H1 (cell line): ENCODE measurements around the gene SPARCL1. TPM values are rescaled to one million over a fixed set of nuclear protein-coding genes. Genes with fewer than 3 reads are reported as not detected.

Source experiments
- CTCF ChIA-PET: fragments of 300-600 bp; sonication (Branson Sonifier 250); formaldehyde crosslinking; loops from one replicate; lab custom pipeline; 2021; ENCODE audit not compliant: partially characterized antibody; lab: Charles Lee
- POLR2A ChIA-PET: fragments of 300-600 bp; sonication (Branson Sonifier 250); formaldehyde crosslinking; loops from one replicate; lab custom pipeline; 2021; ENCODE audit warnings: inconsistent platforms; ENCODE audit not compliant: partially characterized antibody; lab: Charles Lee
- DNase-seq, 2 experiments: peaks; one replicate each; pipeline versions ENCODE4 v3.0.0 to v3.0.0-alpha.2; 2010 to 2022; ENCODE audit warnings: low spot score in 2 of 2, low read depth in 1 of 2, mixed read lengths in 1 of 2
- FAIRE-seq: peaks from 2 replicates; lab custom pipeline; 2011; peaks lifted over from hg19 to GRCh38; lab: Jason Lieb, UNC
- H2AFZ ChIP-seq: 2 replicates; pipeline ENCODE4 v1.8.1; 2012; ENCODE audit warnings: low read length, inconsistent platforms
- H2AK5ac ChIP-seq: 2 replicates; pipeline ENCODE4 v1.6.1; 2013; ENCODE audit warnings: low read depth, low read length
- H2BK120ac ChIP-seq: replicated peaks from 2 replicates; pipeline ENCODE3; 2013; ENCODE audit warnings: low read depth, low read length, inconsistent platforms
- H2BK12ac ChIP-seq: 2 replicates; pipeline ENCODE4 v1.6.1; 2013; ENCODE audit warnings: low read depth, low read length
- H2BK15ac ChIP-seq: 2 replicates; pipeline ENCODE4 v1.6.1; 2013; ENCODE audit warnings: low read length
- H2BK20ac ChIP-seq: 2 replicates; pipeline ENCODE4 v1.6.1; 2013; ENCODE audit warnings: low read length
- H2BK5ac ChIP-seq: 2 replicates; pipeline ENCODE4 v1.6.1; 2013; ENCODE audit warnings: low read depth, low read length
- H3K14ac ChIP-seq: 2 replicates; pipeline ENCODE4 v1.6.1; 2013; ENCODE audit warnings: inconsistent platforms; ENCODE audit not compliant: insufficient read length
- H3K18ac ChIP-seq: 2 replicates; pipeline ENCODE4 v1.6.1; 2013; ENCODE audit warnings: low read length; ENCODE audit errors: extremely low read depth
- H3K23ac ChIP-seq: 2 replicates; pipeline ENCODE4 v1.6.1; 2013; ENCODE audit warnings: inconsistent platforms; ENCODE audit not compliant: insufficient read length
- H3K23me2 ChIP-seq: 2 replicates; pipeline ENCODE4 v1.6.1; 2013; ENCODE audit warnings: low read depth, low read length
- H3K27ac ChIP-seq: 2 replicates; pipeline ENCODE4 v1.6.1; 2011; ENCODE audit warnings: low read depth, low read length, inconsistent platforms
- H3K27me3 ChIP-seq, 4 experiments: replicated peaks in 1 of 4; 1 replicate in 1 of 4; 2 replicates in 3 of 4; pipeline versions ENCODE4 v1.6.1 to v1.8.1; 2011 to 2013; ENCODE audit warnings: low read length in 3 of 4, mild to moderate bottlenecking in 3 of 4, inconsistent platforms in 2 of 4, mixed read lengths in 2 of 4, moderate library complexity in 1 of 4; ENCODE audit not compliant: control insufficient read depth in 3 of 4, insufficient read depth in 3 of 4; ENCODE audit errors: extremely low read depth in 1 of 4
- H3K36me3 ChIP-seq, 4 experiments: 2 replicates each; pipeline versions ENCODE4 v1.6.1 to v1.8.1; 2011 to 2013; ENCODE audit warnings: mild to moderate bottlenecking in 4 of 4, low read length in 3 of 4, moderate library complexity in 2 of 4, control low read depth in 1 of 4, inconsistent platforms in 1 of 4; ENCODE audit not compliant: insufficient read depth in 4 of 4, control insufficient read depth in 2 of 4
- H3K4ac ChIP-seq: replicated peaks from 2 replicates; pipeline ENCODE3; 2013; ENCODE audit warnings: low read length, low read depth, mixed read lengths, inconsistent platforms; ENCODE audit not compliant: insufficient read length
- H3K4me1 ChIP-seq, 4 experiments: replicated peaks in 1 of 4; 1 replicate in 1 of 4; 2 replicates in 3 of 4; pipeline versions ENCODE4 v1.6.1 to v1.8.1; 2011 to 2013; ENCODE audit warnings: low read length in 3 of 4, inconsistent platforms in 2 of 4, mixed read lengths in 1 of 4; ENCODE audit not compliant: insufficient read depth in 4 of 4, control insufficient read depth in 3 of 4
- H3K4me2 ChIP-seq, 2 experiments: 2 replicates each; pipeline versions ENCODE4 v1.6.1 to v1.8.1; 2011 to 2013; ENCODE audit warnings: low read depth in 2 of 2, low read length in 2 of 2, control low read depth in 1 of 2, inconsistent platforms in 1 of 2, mild to moderate bottlenecking in 1 of 2; ENCODE audit not compliant: insufficient read depth in 1 of 2
- H3K4me3 ChIP-seq, 4 experiments: fragments of 200-600, 300-600 bp in 1 of 4; sonication (generic), shearing (Covaris generic), sonication (Bioruptor Twin) in 1 of 4; 2 replicates each; pipeline versions ENCODE4 v1.5.1 to v1.8.1; 2011 to 2016; ENCODE audit warnings: low read length in 4 of 4, low read depth in 3 of 4, control low read depth in 2 of 4, inconsistent platforms in 2 of 4, mild to moderate bottlenecking in 2 of 4, mixed read lengths in 1 of 4, moderate library complexity in 1 of 4; ENCODE audit not compliant: insufficient read depth in 2 of 4; ENCODE audit errors: extremely low read depth in 1 of 4
- H3K56ac ChIP-seq: replicated peaks from 2 replicates; pipeline ENCODE3; 2013; ENCODE audit warnings: low read depth, mild to moderate bottlenecking, mixed read lengths, low read length, inconsistent platforms; ENCODE audit not compliant: insufficient read length
- H3K79me1 ChIP-seq: 2 replicates; pipeline ENCODE4 v1.6.1; 2013; ENCODE audit warnings: low read depth, low read length, control low read depth
- H3K79me2 ChIP-seq, 2 experiments: 2 replicates each; pipeline versions ENCODE4 v1.6.1 to v1.8.1; 2012 to 2013; ENCODE audit warnings: low read length in 2 of 2, mild to moderate bottlenecking in 2 of 2, inconsistent platforms in 1 of 2; ENCODE audit not compliant: insufficient read depth in 2 of 2, control insufficient read depth in 1 of 2
- H3K9ac ChIP-seq, 4 experiments: replicated peaks in 1 of 4; 1 replicate in 1 of 4; 2 replicates in 3 of 4; pipeline versions ENCODE4 v1.6.1 to v1.8.1; 2011 to 2013; ENCODE audit warnings: low read depth in 3 of 4, low read length in 3 of 4, control low read depth in 2 of 4, mild to moderate bottlenecking in 2 of 4, moderate library complexity in 2 of 4, inconsistent platforms in 1 of 4; ENCODE audit errors: extremely low read depth in 1 of 4
- H3K9me3 ChIP-seq, 2 experiments: 2 replicates each; pipeline versions ENCODE4 v1.6.1 to v1.8.1; 2012 to 2013; ENCODE audit warnings: mild to moderate bottlenecking in 2 of 2, moderate library complexity in 2 of 2, control low read depth in 1 of 2, inconsistent platforms in 1 of 2, low read depth in 1 of 2, low read length in 1 of 2, mixed read lengths in 1 of 2; ENCODE audit not compliant: insufficient read depth in 2 of 2
- H4K20me1 ChIP-seq, 2 experiments: replicated peaks in 1 of 2; 2 replicates each; pipeline versions ENCODE3 to v1.8.1; 2011 to 2013; ENCODE audit warnings: inconsistent platforms in 2 of 2, low read length in 2 of 2, mild to moderate bottlenecking in 1 of 2; ENCODE audit not compliant: insufficient read depth in 2 of 2, control insufficient read depth in 1 of 2
- H4K5ac ChIP-seq: 2 replicates; pipeline ENCODE4 v1.6.1; 2013; ENCODE audit warnings: low read length, low read depth, mixed read lengths, inconsistent platforms; ENCODE audit not compliant: insufficient read length
- H4K8ac ChIP-seq: 2 replicates; pipeline ENCODE4 v1.8.0; 2013; ENCODE audit warnings: mild to moderate bottlenecking, moderate library complexity, low read length, inconsistent platforms; ENCODE audit not compliant: insufficient read depth; ENCODE audit errors: extremely low read depth
- H4K91ac ChIP-seq: replicated peaks from 2 replicates; pipeline ENCODE3; 2013; ENCODE audit warnings: low read length, mixed read lengths, inconsistent platforms; ENCODE audit not compliant: insufficient read length
- WGBS, 2 experiments: shearing (Covaris generic) in 1 of 2; methylation state at CpG; one replicate each; pipeline versions ENCODE4 v1.1.6 to v1.1.7; 2013 to 2015; ENCODE audit warnings: low lambda C conversion rate in 2 of 2, mixed read lengths in 2 of 2, inconsistent platforms in 1 of 2, low coverage in 1 of 2, missing lambda C conversion rate in 1 of 2; ENCODE audit not compliant: insufficient replicate concordance in 2 of 2, insufficient coverage in 1 of 2, insufficient read length in 1 of 2; ENCODE audit errors: extremely low coverage in 1 of 2, missing lambda C conversion rate in 1 of 2; 5-methylcytosine and 5-hydroxymethylcytosine counted together
- polyA plus RNA-seq, 7 experiments: library from polyadenylated mRNA; depleted of rRNA in 3 of 7; stranded (reverse) in 5 of 7; unstranded in 2 of 7; fragments of >200 nt in 5 of 7; fragments of 200-250 nt in 2 of 7; gene quantifications; 1 replicate in 5 of 7; 2 replicates in 1 of 7; 4 replicates in 1 of 7; pipeline versions ENCODE4 v1.2.1 to v1.2.3, GENCODE V29; 2011 to 2013; ENCODE audit warnings: missing spikeins in 2 of 7, mixed read lengths in 2 of 7
- total RNA-seq: library from RNA; stranded (reverse); fragmentation: NEBNext Ultra II Directional; extraction: Animal tissue kit (Norgen Biotek cat#: 25700); gene quantifications from 2 replicates; pipeline ENCODE4 v1.2.1, GENCODE V29; 2021

The SPARCL1 gene
- total and polyA plus RNA-seq, 2 of the 8 experiments (the other 6 are each of a cell fraction or from before 2014, with no cell fraction given): 0.48 to 0.51 TPM

DNA sequence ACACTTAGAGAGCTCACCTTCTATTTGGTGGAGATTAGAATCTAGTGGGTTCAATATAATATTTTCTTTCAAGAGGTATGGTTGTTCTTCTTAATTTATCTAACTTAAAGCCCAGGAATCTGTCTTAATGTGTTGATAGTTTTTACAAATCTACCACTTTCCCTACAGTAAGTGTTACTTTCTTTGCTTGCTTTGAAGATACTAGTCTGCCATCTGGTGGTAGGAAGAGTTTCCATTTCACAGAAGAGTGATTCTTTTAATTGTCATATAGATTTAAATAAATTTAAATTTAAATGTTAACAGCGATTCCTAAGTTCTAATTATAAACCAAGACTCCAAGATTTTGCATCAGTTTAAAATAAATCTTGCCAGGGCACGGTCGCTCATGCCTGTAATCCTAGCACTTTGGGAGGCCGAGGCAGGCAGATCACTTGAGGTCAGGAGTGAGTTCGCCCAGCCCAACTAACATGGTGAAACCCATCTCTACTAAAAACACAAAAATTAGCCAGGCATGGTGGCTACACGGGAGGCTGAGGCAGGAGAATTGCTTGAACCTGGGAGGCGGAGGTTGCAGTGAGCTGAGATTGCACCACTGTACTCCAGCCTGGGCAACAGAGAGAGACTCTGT is 63.3 kb downstream of the SPARCL1 start:
- H3K4me2 ChIP-seq: no peak overlapping the region
- FAIRE-seq (peak; percentile 39), DNase-seq (no peak)
- H4K20me1 ChIP-seq: no peaks in the 10 kb centered on the region
- H3K4me3 ChIP-seq: no peak overlapping the region
- no peaks in the 10 kb centered on the region for H3K79me2 ChIP-seq
- ChIA-PET CTCF (interaction anchor here (0.8 to 5.5 kb wide), 21 partner anchors 9 to 555 kb away, joined by 3 to 34 read pairs (median 4); no protein-coding TSS in a partner anchor), POLR2A (interaction anchor here (0.9 kb wide), 1 partner anchor 43 kb away, joined by 3 read pairs; the partner anchor contains the start of gene NUDT9)
- H2AK5ac ChIP-seq: no peak overlapping the region
- H4K8ac ChIP-seq: no peak overlapping the region
- no peak overlapping the region for H4K91ac ChIP-seq
- H3K4ac ChIP-seq: no peak overlapping the region
- peaks cover 0 to 5% (median 0%) of the 10 kb centered on the region in 4 experiments; a peak in 1 of 7 replicates for H3K4me1 ChIP-seq
- no peak overlapping the region for H2BK15ac ChIP-seq
- H4K5ac ChIP-seq: no peak overlapping the region
- H3K9ac ChIP-seq: no peak overlapping the region
- H3K23me2 ChIP-seq: no peaks in the 10 kb centered on the region
- no peak overlapping the region for H3K23ac ChIP-seq
- H3K79me1 ChIP-seq: no peaks in the 10 kb centered on the region
- H3K27ac ChIP-seq: no peak overlapping the region
- H2BK20ac ChIP-seq: no peak overlapping the region
- no peak overlapping the region for H2BK120ac ChIP-seq
- no peaks in the 10 kb centered on the region for H3K36me3 ChIP-seq
- H2BK5ac ChIP-seq: no peak overlapping the region
- H3K18ac ChIP-seq: no peak overlapping the region
- H2AFZ ChIP-seq: no peak overlapping the region
- no peaks in the 10 kb centered on the region for H3K9me3 ChIP-seq
- no peak overlapping the region for H3K56ac ChIP-seq
- no peak overlapping the region for H3K14ac ChIP-seq
- no peak overlapping the region for H2BK12ac ChIP-seq
- WGBS, 2 experiments: 46% methylated on average over 7 of the region's 7 CpGs; no CpG with 5 or more reads in 1 of the 2 experiments
- H3K27me3 ChIP-seq: no peaks in the 10 kb centered on the region
